ENCODE measurements around the gene ZNF777.

- no peak for TF ChIP-seq CTCF (IDR thresholded peaks at IDR 0.05; ENCODE audit: low read depth, low read length)
- no peak for TF ChIP-seq EZH2phosphoT487 (IDR thresholded peaks at IDR 0.05; ENCODE audit: low read depth)
Observed at GRCh38 chr7:149420006-149420405, 40.9 kb downstream of the ZNF777 start.

All from OCI-LY3 (cell line).